ENCODE data around the gene IGHMBP2.

IGHMBP2 gene

GRCh38 chr11:68976563-68976962, 72.9 kb downstream of the IGHMBP2 start:
- TF ChIP-seq TCF12 (IDR thresholded peaks at IDR 0.05; ENCODE audit: low read depth) (no peak), EGR1 (IDR thresholded peaks at IDR 0.05) (no peak), NFIC (IDR thresholded peaks at IDR 0.05) (no peak), FOXM1 (IDR thresholded peaks at IDR 0.05; ENCODE audit: borderline replicate concordance, low read depth) (no peak), USF1 (IDR thresholded peaks at IDR 0.05) (no peak), TAF1 (IDR thresholded peaks at IDR 0.05; ENCODE audit: low read depth) (no peak), EP300 (IDR thresholded peaks at IDR 0.05; ENCODE audit: borderline replicate concordance) (no peak), ZBTB7A (IDR thresholded peaks at IDR 0.05; ENCODE audit: low read depth) (no peak), YY1 (IDR thresholded peaks at IDR 0.05; ENCODE audit: low read depth) (no peak), CREB1 (IDR thresholded peaks at IDR 0.05; ENCODE audit: low read depth) (no peak), RAD21 (IDR thresholded peaks at IDR 0.05; ENCODE audit: low read depth) (no peak), CEBPB (IDR thresholded peaks at IDR 0.05) (no peak)
- TF ChIP-seq, protein P1, sequence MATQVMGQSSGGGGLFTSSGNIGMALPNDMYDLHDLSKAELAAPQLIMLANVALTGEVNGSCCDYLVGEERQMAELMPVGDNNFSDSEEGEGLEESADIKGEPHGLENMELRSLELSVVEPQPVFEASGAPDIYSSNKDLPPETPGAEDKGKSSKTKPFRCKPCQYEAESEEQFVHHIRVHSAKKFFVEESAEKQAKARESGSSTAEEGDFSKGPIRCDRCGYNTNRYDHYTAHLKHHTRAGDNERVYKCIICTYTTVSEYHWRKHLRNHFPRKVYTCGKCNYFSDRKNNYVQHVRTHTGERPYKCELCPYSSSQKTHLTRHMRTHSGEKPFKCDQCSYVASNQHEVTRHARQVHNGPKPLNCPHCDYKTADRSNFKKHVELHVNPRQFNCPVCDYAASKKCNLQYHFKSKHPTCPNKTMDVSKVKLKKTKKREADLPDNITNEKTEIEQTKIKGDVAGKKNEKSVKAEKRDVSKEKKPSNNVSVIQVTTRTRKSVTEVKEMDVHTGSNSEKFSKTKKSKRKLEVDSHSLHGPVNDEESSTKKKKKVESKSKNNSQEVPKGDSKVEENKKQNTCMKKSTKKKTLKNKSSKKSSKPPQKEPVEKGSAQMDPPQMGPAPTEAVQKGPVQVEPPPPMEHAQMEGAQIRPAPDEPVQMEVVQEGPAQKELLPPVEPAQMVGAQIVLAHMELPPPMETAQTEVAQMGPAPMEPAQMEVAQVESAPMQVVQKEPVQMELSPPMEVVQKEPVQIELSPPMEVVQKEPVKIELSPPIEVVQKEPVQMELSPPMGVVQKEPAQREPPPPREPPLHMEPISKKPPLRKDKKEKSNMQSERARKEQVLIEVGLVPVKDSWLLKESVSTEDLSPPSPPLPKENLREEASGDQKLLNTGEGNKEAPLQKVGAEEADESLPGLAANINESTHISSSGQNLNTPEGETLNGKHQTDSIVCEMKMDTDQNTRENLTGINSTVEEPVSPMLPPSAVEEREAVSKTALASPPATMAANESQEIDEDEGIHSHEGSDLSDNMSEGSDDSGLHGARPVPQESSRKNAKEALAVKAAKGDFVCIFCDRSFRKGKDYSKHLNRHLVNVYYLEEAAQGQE (IDR thresholded peaks at IDR 0.05; ENCODE audit: low read depth): no peak
- TF ChIP-seq, protein P2, sequence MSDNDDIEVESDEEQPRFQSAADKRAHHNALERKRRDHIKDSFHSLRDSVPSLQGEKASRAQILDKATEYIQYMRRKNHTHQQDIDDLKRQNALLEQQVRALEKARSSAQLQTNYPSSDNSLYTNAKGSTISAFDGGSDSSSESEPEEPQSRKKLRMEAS (IDR thresholded peaks at IDR 0.05): no peak

GRCh38 chr11:68977781-68978625, 74.3 kb downstream of the IGHMBP2 start:
- TF ChIP-seq CEBPB (IDR thresholded peaks at IDR 0.05) (no peak), YY1 (IDR thresholded peaks at IDR 0.05; ENCODE audit: low read depth) (no peak), TEAD4 (IDR thresholded peaks at IDR 0.05) (no peak), NFIC (IDR thresholded peaks at IDR 0.05) (no peak), TAF1 (IDR thresholded peaks at IDR 0.05; ENCODE audit: low read depth) (no peak), EP300 (IDR thresholded peaks at IDR 0.05; ENCODE audit: borderline replicate concordance) (no peak), TCF12 (IDR thresholded peaks at IDR 0.05; ENCODE audit: low read depth) (no peak), RAD21 (IDR thresholded peaks at IDR 0.05; ENCODE audit: low read depth) (no peak), EGR1 (IDR thresholded peaks at IDR 0.05) (no peak), CREB1 (IDR thresholded peaks at IDR 0.05; ENCODE audit: low read depth) (no peak), ZBTB7A (IDR thresholded peaks at IDR 0.05; ENCODE audit: low read depth) (no peak), USF1 (IDR thresholded peaks at IDR 0.05) (no peak), FOXM1 (IDR thresholded peaks at IDR 0.05; ENCODE audit: borderline replicate concordance, low read depth) (no peak)
- TF ChIP-seq, protein P2 (IDR thresholded peaks at IDR 0.05): no peak
- TF ChIP-seq, protein P1 (IDR thresholded peaks at IDR 0.05; ENCODE audit: low read depth): no peak

GRCh38 chr11:68978626-68978930, 74.9 kb downstream of the IGHMBP2 start:
- TF ChIP-seq USF1 (IDR thresholded peaks at IDR 0.05) (no peak), NFIC (IDR thresholded peaks at IDR 0.05) (no peak), RAD21 (IDR thresholded peaks at IDR 0.05; ENCODE audit: low read depth) (no peak), YY1 (IDR thresholded peaks at IDR 0.05; ENCODE audit: low read depth) (no peak), EP300 (IDR thresholded peaks at IDR 0.05; ENCODE audit: borderline replicate concordance) (no peak), ZBTB7A (IDR thresholded peaks at IDR 0.05; ENCODE audit: low read depth) (no peak), FOXM1 (IDR thresholded peaks at IDR 0.05; ENCODE audit: borderline replicate concordance, low read depth) (no peak), TAF1 (IDR thresholded peaks at IDR 0.05; ENCODE audit: low read depth) (no peak), CREB1 (IDR thresholded peaks at IDR 0.05; ENCODE audit: low read depth) (no peak), TEAD4 (IDR thresholded peaks at IDR 0.05) (no peak), CEBPB (IDR thresholded peaks at IDR 0.05) (no peak), EGR1 (IDR thresholded peaks at IDR 0.05) (no peak)
- TF ChIP-seq, protein P2 (IDR thresholded peaks at IDR 0.05): no peak
- TF ChIP-seq, protein P1 (IDR thresholded peaks at IDR 0.05; ENCODE audit: low read depth): no peak

Measured in Ishikawa (cell line).